Testis (tissue), 3 donors: ENCODE measurements around the gene MIF4GD. TPM values are rescaled to one million over a fixed set of nuclear protein-coding genes. Genes with fewer than 3 reads are reported as not detected.
A peak's percentile ranks its signal among the peaks of the same experiment; 100 is the strongest.
"Not testable (repeated sequence)": the region's sequence is repeated elsewhere in the genome, so short reads cannot be mapped to it uniquely, and the experiment has no call there.

Experiments
- DNase-seq: peaks from one replicate; pipeline ENCODE4 v3.0.0-alpha.2; 2019
- H3K27ac ChIP-seq, 2 donors: fragments of 200-600 bp; sonication (generic); one replicate each; pipeline ENCODE4 v1.5.1; 2019
- H3K27me3 ChIP-seq: fragments of 200-600 bp; sonication (generic); one replicate; pipeline ENCODE4 v1.5.1; 2019
- H3K36me3 ChIP-seq: fragments of 200-600 bp; sonication (generic); one replicate; pipeline ENCODE4 v1.5.1; 2017; ENCODE audit warnings: low read depth; ENCODE audit errors: missing control alignments
- H3K4me1 ChIP-seq: fragments of 200-600 bp; sonication (generic); one replicate; pipeline ENCODE4 v1.5.1; 2019
- H3K4me3 ChIP-seq, 2 donors: fragments of 200-600 bp; sonication (generic); one replicate each; pipeline ENCODE4 v1.5.1; 2017 to 2019
- H3K9me3 ChIP-seq: fragments of 200-600 bp; sonication (generic); one replicate; pipeline ENCODE4 v1.5.1; 2017
- CTCF ChIP-seq, 3 experiments: fragments of 450-650 bp in 2 of 3; fragments of 200-600 bp in 1 of 3; sonication (generic) in 1 of 3; IDR thresholded peaks; one replicate each; pipeline ENCODE4 v1.5.1; 2016 to 2019; ENCODE audit warnings: antibody characterized with exemption in 3 of 3, mild to moderate bottlenecking in 2 of 3, moderate library complexity in 1 of 3
- POLR2A ChIP-seq: fragments of 450-650 bp; IDR thresholded peaks from one replicate; pipeline ENCODE4 v1.6.1; 2017; ENCODE audit warnings: antibody characterized with exemption, mild to moderate bottlenecking, moderate library complexity
- WGBS, 2 donors: methylation state at CpG; one replicate each; pipeline ENCODE4 v1.1.5; 2018; 5-methylcytosine and 5-hydroxymethylcytosine counted together
- intact Hi-C: fragments of 100-400 bp; cut with DNase I; formaldehyde crosslinking; loops from one replicate; pipeline ENCODE4 v1.15.1; 2023; ENCODE audit warnings: low total_unique reads
- polyA plus RNA-seq: library from polyadenylated mRNA; stranded (reverse); fragments of 350-450 nt; fragmentation: Illumina TruSeq; extraction: RNeasy Lipid Tissue Mini Kit (QIAGEN cat#74804); gene quantifications from one replicate; pipeline ENCODE4 v1.2.3, GENCODE V29; 2014; ENCODE audit warnings: low read depth, low replicate concordance; ENCODE audit not compliant: insufficient read depth
- total RNA-seq, 2 donors: library from RNA; depleted of rRNA; stranded (reverse); fragments of >200 nt; gene quantifications; one replicate each; pipeline ENCODE4 v1.2.3, GENCODE V29; 2016

The MIF4GD gene
- total and polyA plus RNA-seq, 3 donors from 2014 or later, result 34.5 to 37.1 (median 35.3) TPM

- Histone ChIP-seq H3K4me3 (no peak overlapping the region), H3K4me1 (peaks cover 8% of the 10 kb centered on the region), H3K27me3 (no peaks in the 10 kb centered on the region), H3K36me3 (no peaks in the 10 kb centered on the region), H3K27ac (no peak overlapping the region), H3K9me3 (no peaks in the 10 kb centered on the region)
- no peak for DNase-seq
- WGBS, 2 donors, result 75 to 84% methylated on average over 7 of the region's 7 CpGs
- intact Hi-C loops, result no loop called here
- no peak for TF ChIP-seq CTCF (IDR thresholded peaks at IDR 0.05)
- TF ChIP-seq POLR2A, result no peak
Observed at GRCh38 chr17:75300280-75300679, 29.2 kb upstream of the MIF4GD start.

GRCh38 chr17:75295201-75296158, 24.4 kb upstream of the MIF4GD start:
- Histone ChIP-seq H3K27me3 (no peaks in the 10 kb centered on the region), H3K9me3 (no peaks in the 10 kb centered on the region), H3K36me3 (no peaks in the 10 kb centered on the region), H3K27ac (peak overlapping the region in 1 of 2 donors; percentile 60), H3K4me3 (no peak overlapping the region), H3K4me1 (peaks cover 8% of the 10 kb centered on the region)
- intact Hi-C loops, result no loop called here
- TF ChIP-seq CTCF (IDR thresholded peaks at IDR 0.05) (no peak), POLR2A (no peak)
- DNase-seq, result no peak
- WGBS, 2 donors, result 64 to 73% methylated on average over 8 of the region's 8 CpGs

- H3K36me3 ChIP-seq, H3K9me3 ChIP-seq, H3K27me3 ChIP-seq, DNase-seq, H3K4me1 ChIP-seq, H3K4me3 ChIP-seq, H3K27ac ChIP-seq, intact Hi-C loops: not testable (repeated sequence)
- WGBS, 2 donors, result 75 to 87% methylated on average over 16 of the region's 16 CpGs
Observed at GRCh38 chr17:75292810-75293448, 21.9 kb upstream of the MIF4GD start.

GRCh38 chr17:75289832-75290337, 18.9 kb upstream of the MIF4GD start:
- no peak for TF ChIP-seq POLR2A
- no peak for TF ChIP-seq CTCF (IDR thresholded peaks at IDR 0.05)
- peak overlapping the region; percentile 79 to 80 for H3K4me3 ChIP-seq

GRCh38 chr17:75289115-75289831, 18.2 kb upstream of the MIF4GD start, which contains the start of gene SLC25A19:
SLC25A19 (minus strand) TSS chr17:75289433; CDS start chr17:75286764, 2,669 bp downstream.
- Histone ChIP-seq H3K4me3 (peak within 1 kb of the TSS; percentile 79 to 80), H3K27me3 (no peaks in the 10 kb centered on the region), H3K36me3 (no peaks in the 10 kb centered on the region), H3K4me1 (no peaks in the 10 kb centered on the region), H3K9me3 (no peaks in the 10 kb centered on the region), H3K27ac (peak within 1 kb of the TSS; percentile 89 to 96)
- peak; percentile 79 for TF ChIP-seq POLR2A
- TF ChIP-seq CTCF (IDR thresholded peaks at IDR 0.05), result peak in 1 of 3 experiments; percentile 25
- WGBS, 2 donors, result 0% methylated on average over 23 to 62 of the region's 65 CpGs
- DNase-seq, result peak; percentile 100
- intact Hi-C loops, result no loop called here

More at GRCh38 chr17:75289832-75290337, 18.9 kb upstream of the MIF4GD start:
- intact Hi-C loops, result no loop called here
- Histone ChIP-seq H3K36me3 (no peaks in the 10 kb centered on the region), H3K27ac (peak overlapping the region; percentile 89 to 96), H3K4me1 (no peaks in the 10 kb centered on the region), H3K27me3 (no peaks in the 10 kb centered on the region), H3K9me3 (no peaks in the 10 kb centered on the region)
- WGBS, 2 donors, result 2 to 6% methylated on average over 26 of the region's 26 CpGs
- DNase-seq, result peak; percentile 75
